ENCODE data around the gene GNAI2.
"Not testable (repeated sequence)": the region's sequence is repeated elsewhere in the genome, so short reads cannot be mapped to it uniquely, and the experiment has no call there.

Gene GNAI2

GRCh38 chr3:50222169-50222528 lies 13.9 kb upstream of the GNAI2 start:
- Histone ChIP-seq H3K4me3 (ENCODE audit: low read depth in 1 of 2, low read length in 1 of 2) (no peak overlapping the region), H3K27me3 (peaks cover 35% of the 10 kb centered on the region), H3K4me1 (ENCODE audit: control insufficient read depth in 1 of 2, insufficient read depth in 1 of 2, low read depth in 1 of 2, low read length in 1 of 2) (peaks cover 24 to 25% of the 10 kb centered on the region in 2 experiments), H3K9me3 (no peaks in the 10 kb centered on the region), H3K27ac (no peak overlapping the region), H3K36me3 (no peaks in the 10 kb centered on the region)
- TF ChIP-seq, protein P1, sequence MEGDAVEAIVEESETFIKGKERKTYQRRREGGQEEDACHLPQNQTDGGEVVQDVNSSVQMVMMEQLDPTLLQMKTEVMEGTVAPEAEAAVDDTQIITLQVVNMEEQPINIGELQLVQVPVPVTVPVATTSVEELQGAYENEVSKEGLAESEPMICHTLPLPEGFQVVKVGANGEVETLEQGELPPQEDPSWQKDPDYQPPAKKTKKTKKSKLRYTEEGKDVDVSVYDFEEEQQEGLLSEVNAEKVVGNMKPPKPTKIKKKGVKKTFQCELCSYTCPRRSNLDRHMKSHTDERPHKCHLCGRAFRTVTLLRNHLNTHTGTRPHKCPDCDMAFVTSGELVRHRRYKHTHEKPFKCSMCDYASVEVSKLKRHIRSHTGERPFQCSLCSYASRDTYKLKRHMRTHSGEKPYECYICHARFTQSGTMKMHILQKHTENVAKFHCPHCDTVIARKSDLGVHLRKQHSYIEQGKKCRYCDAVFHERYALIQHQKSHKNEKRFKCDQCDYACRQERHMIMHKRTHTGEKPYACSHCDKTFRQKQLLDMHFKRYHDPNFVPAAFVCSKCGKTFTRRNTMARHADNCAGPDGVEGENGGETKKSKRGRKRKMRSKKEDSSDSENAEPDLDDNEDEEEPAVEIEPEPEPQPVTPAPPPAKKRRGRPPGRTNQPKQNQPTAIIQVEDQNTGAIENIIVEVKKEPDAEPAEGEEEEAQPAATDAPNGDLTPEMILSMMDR (IDR thresholded peaks at IDR 0.05): no peak

DNA sequence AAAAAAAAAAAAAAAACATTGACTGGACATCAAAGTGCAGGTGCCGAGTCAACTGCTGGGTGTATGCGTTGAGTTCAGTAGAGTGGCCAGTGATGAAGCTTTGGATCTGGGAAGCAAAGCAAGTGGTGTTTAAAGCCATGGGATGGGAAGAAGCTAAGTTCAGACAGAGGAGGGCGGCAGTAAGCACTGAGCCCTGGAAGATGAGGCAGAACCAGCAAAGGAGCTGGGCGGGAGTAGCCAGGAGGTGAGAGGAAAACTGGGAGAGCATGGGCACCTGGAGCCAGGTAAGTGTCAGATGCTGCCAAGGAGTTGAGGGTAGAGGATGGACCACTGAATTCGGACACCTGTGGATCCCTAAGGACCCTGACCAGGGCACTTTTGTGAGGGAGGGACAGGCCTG lies 11.4 kb upstream of the GNAI2 start:
- H3K4me1 ChIP-seq (ENCODE audit: control insufficient read depth in 1 of 2, insufficient read depth in 1 of 2, low read depth in 1 of 2, low read length in 1 of 2): peaks cover 47 to 50% of the 10 kb centered on the region in 2 experiments
- no peaks in the 10 kb centered on the region for H3K36me3 ChIP-seq
- TF ChIP-seq, protein P1 (IDR thresholded peaks at IDR 0.05): no peak
- no peak overlapping the region for H3K27ac ChIP-seq
- no peak overlapping the region for H3K4me3 ChIP-seq (ENCODE audit: low read depth in 1 of 2, low read length in 1 of 2)
- no peaks in the 10 kb centered on the region for H3K9me3 ChIP-seq
- peaks cover 35% of the 10 kb centered on the region for H3K27me3 ChIP-seq

DNA sequence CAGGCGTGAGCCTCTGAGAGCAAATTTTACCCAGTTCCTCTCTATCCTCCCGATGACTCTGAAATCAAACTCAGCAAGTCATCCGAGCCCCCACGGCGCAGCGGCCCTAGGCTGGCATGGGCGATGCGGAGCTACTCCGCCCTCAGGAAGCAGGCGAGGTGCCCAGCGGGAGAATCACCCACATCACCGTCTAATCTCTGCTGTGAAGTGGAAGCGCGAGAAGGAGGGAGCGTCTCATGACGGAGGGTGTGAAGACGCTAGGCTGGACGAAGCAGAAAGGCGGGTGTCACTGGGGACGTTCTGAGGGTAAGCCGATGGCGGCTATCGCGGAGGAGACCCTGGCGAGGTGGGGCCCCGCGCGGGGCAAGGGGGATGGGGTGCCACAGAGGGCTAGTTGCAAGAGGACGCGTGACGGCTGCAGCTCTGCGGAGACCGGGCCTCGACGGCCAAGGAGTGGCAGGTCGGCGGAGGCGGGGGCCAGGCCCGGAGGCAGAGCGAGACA lies 9.1 kb upstream of the GNAI2 start:
- Histone ChIP-seq H3K36me3 (no peaks in the 10 kb centered on the region), H3K9me3 (no peaks in the 10 kb centered on the region), H3K27me3 (peaks cover 35% of the 10 kb centered on the region), H3K4me3 (ENCODE audit: low read depth in 1 of 2, low read length in 1 of 2) (peak overlapping the region; percentile 60 to 85), H3K27ac (peak overlapping the region; percentile 97), H3K4me1 (ENCODE audit: control insufficient read depth in 1 of 2, insufficient read depth in 1 of 2, low read depth in 1 of 2, low read length in 1 of 2) (peaks cover 53 to 57% of the 10 kb centered on the region in 2 experiments)
- TF ChIP-seq, protein P1 (IDR thresholded peaks at IDR 0.05): no peak

DNA sequence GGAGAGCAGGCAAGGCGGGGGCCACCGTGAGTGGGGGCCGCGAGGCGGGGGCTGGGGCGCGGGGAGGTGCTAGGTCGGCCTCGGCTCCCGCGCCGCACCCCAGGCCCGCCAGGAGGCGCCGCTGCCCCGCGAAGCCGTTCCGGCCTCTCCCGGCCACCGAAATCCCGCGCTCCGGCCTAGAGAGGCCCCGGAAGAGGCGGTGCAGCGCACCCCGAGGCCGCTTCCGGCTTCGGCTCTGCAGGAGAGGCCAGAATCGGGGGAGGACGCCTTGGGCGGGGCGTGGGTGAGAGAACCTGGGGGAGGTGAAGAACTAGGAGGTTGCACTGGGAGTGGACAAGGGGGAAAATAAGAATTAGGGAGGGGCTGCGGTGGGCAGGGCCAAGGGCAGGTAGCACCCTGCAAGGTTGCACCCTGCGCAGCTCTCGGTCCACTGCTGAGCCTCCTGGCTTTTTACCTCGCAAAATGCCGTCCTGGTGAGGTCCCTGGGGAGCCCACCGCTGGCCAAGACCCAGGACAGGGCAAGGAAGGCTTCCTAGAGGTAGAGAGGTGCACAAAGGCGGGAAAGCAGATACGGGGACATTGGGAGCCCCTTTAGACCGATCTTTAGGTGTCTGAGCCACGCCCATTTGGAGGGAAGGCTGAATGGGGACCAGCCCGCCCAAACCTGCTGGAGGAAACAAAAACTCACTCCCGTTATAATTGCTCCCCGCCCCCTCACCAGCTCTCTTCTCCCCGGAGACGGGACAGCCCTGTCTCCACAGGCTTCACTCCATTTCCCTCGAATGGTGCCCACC lies 8.4 kb upstream of the GNAI2 start:
- H3K27ac ChIP-seq: peak overlapping the region; percentile 97
- peak overlapping the region; percentile 60 to 85 for H3K4me3 ChIP-seq (ENCODE audit: low read depth in 1 of 2, low read length in 1 of 2)

GRCh38 chr3:50228184-50228763 lies 7.7 kb upstream of the GNAI2 start:
- peaks cover 35% of the 10 kb centered on the region for H3K27me3 ChIP-seq
- not testable (repeated sequence) for H3K9me3 ChIP-seq, H3K36me3 ChIP-seq
- peaks cover 52 to 57% of the 10 kb centered on the region in 2 experiments for H3K4me1 ChIP-seq (ENCODE audit: control insufficient read depth in 1 of 2, insufficient read depth in 1 of 2, low read depth in 1 of 2, low read length in 1 of 2)
- peak overlapping the region; percentile 60 to 85 for H3K4me3 ChIP-seq (ENCODE audit: low read depth in 1 of 2, low read length in 1 of 2)
- H3K27ac ChIP-seq: peak overlapping the region; percentile 97

More for the DNA sequence above, 8.4 kb upstream of the GNAI2 start:
- peaks cover 52 to 57% of the 10 kb centered on the region in 2 experiments for H3K4me1 ChIP-seq (ENCODE audit: control insufficient read depth in 1 of 2, insufficient read depth in 1 of 2, low read depth in 1 of 2, low read length in 1 of 2)
- TF ChIP-seq, protein P1 (IDR thresholded peaks at IDR 0.05): peak; percentile 98
- peaks cover 35% of the 10 kb centered on the region for H3K27me3 ChIP-seq
- no peaks in the 10 kb centered on the region for H3K36me3 ChIP-seq
- no peaks in the 10 kb centered on the region for H3K9me3 ChIP-seq

DNA sequence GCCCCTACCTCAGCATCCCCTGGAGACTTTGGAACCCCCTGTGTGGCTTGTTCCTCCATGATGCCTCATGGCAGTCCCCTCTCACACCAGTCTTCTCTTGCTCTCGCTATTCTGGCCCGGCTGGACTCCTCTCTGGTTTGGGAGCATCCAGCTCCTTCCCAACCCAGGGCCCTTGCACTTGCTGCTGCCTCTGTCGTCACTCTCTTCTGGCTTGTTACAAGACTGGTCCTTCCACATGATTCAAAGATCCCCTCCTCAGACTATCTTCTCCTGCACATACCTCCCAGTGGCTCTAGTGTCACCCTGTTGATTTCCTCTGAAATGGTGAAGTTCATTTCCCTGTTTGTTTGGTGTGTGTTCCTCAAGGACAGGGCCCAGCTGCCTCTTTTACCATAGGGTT lies 6.5 kb upstream of the GNAI2 start:
- TF ChIP-seq, protein P1 (IDR thresholded peaks at IDR 0.05): no peak
- Histone ChIP-seq H3K9me3 (no peaks in the 10 kb centered on the region), H3K4me1 (ENCODE audit: control insufficient read depth in 1 of 2, insufficient read depth in 1 of 2, low read depth in 1 of 2, low read length in 1 of 2) (peaks cover 63% of the 10 kb centered on the region in 2 experiments), H3K4me3 (ENCODE audit: low read depth in 1 of 2, low read length in 1 of 2) (peak overlapping the region in 1 of 2 experiments; percentile 46), H3K27ac (peak overlapping the region; percentile 97), H3K27me3 (peaks cover 27% of the 10 kb centered on the region), H3K36me3 (no peaks in the 10 kb centered on the region)
